BJ (cell line): Measurements from ENCODE around the gene CNGA4. TPM values are rescaled to one million over a fixed set of nuclear protein-coding genes. Genes with fewer than 3 reads are reported as not detected.

Experiments
- CTCF ChIA-PET: fragments of 350-600 bp; formaldehyde crosslinking; extraction: SDS; loops from one replicate; lab custom pipeline; 2021; ENCODE audit warnings: antibody characterized with exemption, inconsistent platforms; lab: Yijun Ruan, JAX
- POLR2A ChIA-PET: fragments of 300-600 bp; sonication (Branson Sonifier 250); formaldehyde crosslinking; extraction: SDS; loops from one replicate; lab custom pipeline; 2021; ENCODE audit warnings: antibody characterized with exemption; lab: Charles Lee
- DNase-seq: peaks from one replicate; pipeline ENCODE4 v3.0.0-alpha.2; 2011; ENCODE audit warnings: low read depth
- H3K27me3 ChIP-seq: 2 replicates; pipeline ENCODE4 v1.6.0; 2011; ENCODE audit warnings: low read length; ENCODE audit not compliant: control insufficient read depth, insufficient read depth
- H3K36me3 ChIP-seq: 2 replicates; pipeline ENCODE4 v1.5.1; 2011; ENCODE audit warnings: low read length; ENCODE audit not compliant: control insufficient read depth, insufficient read depth
- H3K4me3 ChIP-seq: 2 replicates; pipeline ENCODE4 v1.5.1; 2011; ENCODE audit warnings: low read depth, mild to moderate bottlenecking, control low read depth, low read length
- polyA plus RNA-seq: library from polyadenylated mRNA; depleted of rRNA; stranded (reverse); fragments of >200 nt; gene quantifications from 2 replicates; pipeline ENCODE4 v1.2.3, GENCODE V29; 2011
- TF ChIP-seq, protein P1 (sequence below): IDR thresholded peaks from 2 replicates; pipeline ENCODE4 v1.5.1; 2011; ENCODE audit warnings: low read depth, mild to moderate bottlenecking, control low read depth, inconsistent platforms, low read length, moderate library complexity; ENCODE audit not compliant: insufficient read depth

CNGA4 gene
- polyA plus RNA-seq, 1 experiment = 0.11 TPM

DNA sequence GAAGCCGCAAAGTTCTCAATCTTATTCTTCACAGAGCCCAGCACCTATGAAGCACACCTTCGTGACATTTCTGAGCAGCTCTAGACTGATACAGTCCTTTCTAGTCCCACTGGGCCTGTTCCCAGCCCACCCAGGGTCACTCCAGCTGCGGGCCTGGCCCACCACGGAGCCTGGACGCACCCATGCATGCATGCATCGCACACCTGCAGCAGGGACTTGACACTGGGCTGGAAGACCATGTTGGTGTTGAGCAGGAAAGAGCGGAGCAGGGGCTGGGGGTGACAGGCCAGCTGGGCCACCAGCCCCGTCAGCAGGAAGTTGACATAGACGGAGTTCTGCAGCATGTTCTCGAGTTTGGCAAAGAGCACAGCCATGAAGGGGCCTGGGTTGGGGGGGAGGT, 24.4 kb upstream of the CNGA4 start:
- DNase-seq = no peak
- Histone ChIP-seq H3K27me3 (no peaks in the 10 kb centered on the region), H3K36me3 (peaks cover 25% of the 10 kb centered on the region), H3K4me3 (no peak overlapping the region)
- ChIA-PET POLR2A (no interaction called here), CTCF (interaction anchor here (0.6 kb wide), 1 partner anchor 1601 kb away, joined by 3 read pairs; no protein-coding TSS in a partner anchor)
- TF ChIP-seq, protein P1, sequence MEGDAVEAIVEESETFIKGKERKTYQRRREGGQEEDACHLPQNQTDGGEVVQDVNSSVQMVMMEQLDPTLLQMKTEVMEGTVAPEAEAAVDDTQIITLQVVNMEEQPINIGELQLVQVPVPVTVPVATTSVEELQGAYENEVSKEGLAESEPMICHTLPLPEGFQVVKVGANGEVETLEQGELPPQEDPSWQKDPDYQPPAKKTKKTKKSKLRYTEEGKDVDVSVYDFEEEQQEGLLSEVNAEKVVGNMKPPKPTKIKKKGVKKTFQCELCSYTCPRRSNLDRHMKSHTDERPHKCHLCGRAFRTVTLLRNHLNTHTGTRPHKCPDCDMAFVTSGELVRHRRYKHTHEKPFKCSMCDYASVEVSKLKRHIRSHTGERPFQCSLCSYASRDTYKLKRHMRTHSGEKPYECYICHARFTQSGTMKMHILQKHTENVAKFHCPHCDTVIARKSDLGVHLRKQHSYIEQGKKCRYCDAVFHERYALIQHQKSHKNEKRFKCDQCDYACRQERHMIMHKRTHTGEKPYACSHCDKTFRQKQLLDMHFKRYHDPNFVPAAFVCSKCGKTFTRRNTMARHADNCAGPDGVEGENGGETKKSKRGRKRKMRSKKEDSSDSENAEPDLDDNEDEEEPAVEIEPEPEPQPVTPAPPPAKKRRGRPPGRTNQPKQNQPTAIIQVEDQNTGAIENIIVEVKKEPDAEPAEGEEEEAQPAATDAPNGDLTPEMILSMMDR = no peak

DNA sequence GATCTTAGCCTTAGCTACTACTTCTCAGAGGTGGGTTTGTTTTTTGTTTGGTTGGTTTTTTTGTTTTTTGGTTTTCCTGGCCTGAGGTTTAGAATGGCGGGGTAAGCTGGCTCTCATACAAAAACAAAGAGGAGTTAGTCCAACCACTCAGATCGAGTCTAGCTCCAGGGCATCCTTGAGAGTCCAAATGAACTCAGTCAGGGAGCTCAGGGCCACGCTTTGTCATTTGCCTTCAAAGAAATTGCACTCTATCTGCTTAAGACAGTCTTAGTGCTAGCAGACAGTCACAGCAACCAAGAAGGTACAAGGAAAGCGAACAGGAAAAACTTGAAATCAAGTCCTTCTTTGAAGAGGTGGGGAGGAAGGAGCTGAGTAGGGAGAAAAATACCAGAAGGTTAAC, 22.4 kb upstream of the CNGA4 start:
- POLR2A ChIA-PET = no interaction called here
- Histone ChIP-seq H3K27me3 (no peaks in the 10 kb centered on the region), H3K36me3 (peaks cover 14% of the 10 kb centered on the region), H3K4me3 (no peak overlapping the region)
- CTCF ChIA-PET = interaction anchor here (0.6 to 2.2 kb wide), 3 partner anchors 10 to 137 kb away, joined by 4 to 8 read pairs (median 5); no protein-coding TSS in a partner anchor
- TF ChIP-seq, protein P1 = no peak
- DNase-seq = no peak

DNA sequence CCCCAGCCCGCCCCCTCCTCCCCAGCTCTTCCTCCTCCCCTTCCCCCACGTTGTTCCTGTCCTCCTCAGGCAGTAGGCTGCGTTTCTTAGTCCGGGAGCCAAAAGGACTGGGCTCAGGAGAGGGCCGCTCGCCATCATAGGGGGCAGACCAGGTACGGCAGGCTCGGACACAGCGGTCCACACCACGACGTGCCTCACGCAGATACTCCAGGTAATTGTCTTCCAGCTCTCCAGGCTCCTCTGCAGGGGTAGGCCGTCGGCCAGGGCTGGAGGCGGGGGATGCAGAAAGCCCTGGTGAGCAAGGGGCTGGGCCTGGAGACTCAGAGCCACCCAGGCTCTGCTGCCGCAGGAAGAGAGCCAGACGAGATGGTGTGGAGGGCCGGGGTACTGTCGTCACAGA, 21.2 kb upstream of the CNGA4 start:
- TF ChIP-seq, protein P1 = no peak
- DNase-seq = no peak
- POLR2A ChIA-PET = no interaction called here
- CTCF ChIA-PET = interaction anchor here (0.9 kb wide), 1 partner anchor 30 kb away, joined by 3 read pairs; no protein-coding TSS in a partner anchor
- Histone ChIP-seq H3K27me3 (no peaks in the 10 kb centered on the region), H3K36me3 (peaks cover 17% of the 10 kb centered on the region), H3K4me3 (no peak overlapping the region)

DNA sequence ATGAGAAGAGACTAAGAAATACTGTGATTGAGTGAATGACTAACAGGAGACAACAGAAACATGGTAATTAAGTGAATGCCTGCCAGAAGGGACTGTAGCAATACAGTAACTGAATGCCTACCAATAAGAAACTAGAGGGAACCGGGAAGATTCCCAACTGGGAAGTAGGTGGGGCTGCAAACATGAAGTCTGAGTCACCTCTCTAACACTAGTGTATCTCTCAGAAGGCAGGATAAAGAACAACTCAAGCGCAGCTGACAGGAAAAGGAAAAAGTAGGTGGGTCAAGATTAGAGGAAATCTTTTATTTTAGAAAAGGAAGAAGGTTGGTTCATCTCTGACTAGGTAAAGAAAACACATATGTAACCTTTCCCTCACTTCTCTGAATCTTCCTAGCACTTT, 19.5 kb upstream of the CNGA4 start:
- Histone ChIP-seq H3K27me3 (no peaks in the 10 kb centered on the region), H3K4me3 (no peak overlapping the region), H3K36me3 (peaks cover 22% of the 10 kb centered on the region)
- DNase-seq = peak; percentile 76
- ChIA-PET POLR2A (no interaction called here), CTCF (interaction anchor here (0.8 kb wide), 1 partner anchor 143 kb away, joined by 3 read pairs; no protein-coding TSS in a partner anchor)
- TF ChIP-seq, protein P1 = no peak

DNA sequence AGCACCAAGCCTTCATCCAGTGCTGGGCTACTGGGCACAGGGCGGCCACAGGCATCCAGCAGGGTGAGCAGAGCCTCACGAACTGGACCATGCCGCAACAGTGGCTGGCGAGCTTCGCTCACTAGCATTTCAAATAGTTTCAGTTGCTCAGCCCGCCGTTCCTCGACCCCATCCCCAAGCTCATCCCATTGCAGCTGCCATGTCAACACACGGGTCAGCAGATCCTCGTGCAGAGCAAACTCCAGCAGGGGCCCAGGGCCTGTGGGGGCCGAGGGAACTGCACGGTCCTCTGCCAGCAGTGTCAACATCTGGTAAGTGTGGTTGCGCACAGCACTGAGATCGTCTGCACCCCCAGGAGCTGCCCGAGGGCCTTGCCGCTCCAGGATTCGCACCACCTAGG, 15.0 kb upstream of the CNGA4 start:
- Histone ChIP-seq H3K4me3 (no peak overlapping the region), H3K27me3 (no peaks in the 10 kb centered on the region), H3K36me3 (peaks cover 13% of the 10 kb centered on the region)
- POLR2A ChIA-PET = no interaction called here
- DNase-seq = no peak
- CTCF ChIA-PET = interaction anchor here (1.5 to 1.8 kb wide), 2 partner anchors 28 to 139 kb away, joined by 3 to 7 read pairs; no protein-coding TSS in a partner anchor
- TF ChIP-seq, protein P1 = no peak
